HS-5 (cell line): ENCODE data around the gene LTBP1.
"Not testable (repeated sequence)": the region's sequence is repeated elsewhere in the genome, so short reads cannot be mapped to it uniquely, and the experiment has no call there.

Experiments
- DNase-seq: peaks from one replicate; pipeline ENCODE4 v3.0.0-alpha.2; 2012; ENCODE audit warnings: low read depth

The LTBP1 gene

DNA sequence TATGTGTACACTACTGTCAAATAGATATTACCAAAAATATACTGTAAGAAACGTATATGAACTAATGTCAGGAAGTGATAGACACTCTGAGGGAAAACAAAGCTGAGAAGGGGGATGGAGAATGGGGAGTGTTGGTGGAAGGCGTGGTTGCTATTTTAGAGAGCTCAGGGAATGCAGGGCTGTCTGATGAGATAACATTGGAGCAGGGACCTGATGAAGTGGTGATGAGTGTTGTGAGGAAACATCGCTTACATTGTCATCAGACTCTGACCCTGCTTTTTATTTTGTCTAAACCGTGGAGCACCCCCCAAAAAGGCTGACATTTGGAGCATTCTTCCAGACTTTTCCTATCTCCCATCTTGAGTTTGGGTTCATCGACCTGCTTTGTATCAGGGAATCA, 194.7 kb downstream of the LTBP1 start:
- no peak for DNase-seq

DNA sequence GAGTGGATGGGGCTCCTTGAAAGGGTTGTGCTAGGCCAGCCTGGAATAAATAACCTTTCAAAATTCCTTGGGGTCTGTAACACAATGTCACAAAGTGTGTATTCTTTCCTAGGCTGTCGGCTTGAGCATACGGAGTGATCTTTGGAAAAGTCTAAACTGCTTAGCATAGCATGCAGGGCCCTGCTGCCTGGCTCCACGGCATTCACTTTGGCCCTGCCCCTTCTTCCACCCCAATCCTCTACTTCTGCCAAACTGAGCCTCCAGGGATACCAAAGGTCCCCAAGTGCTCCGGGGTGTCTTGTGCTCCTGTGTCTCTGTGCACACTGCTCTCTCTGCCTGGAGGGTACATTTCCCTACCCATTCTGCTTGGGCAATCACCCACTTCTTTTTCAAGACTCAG, 196.1 kb downstream of the LTBP1 start:
- DNase-seq, result no peak

DNA sequence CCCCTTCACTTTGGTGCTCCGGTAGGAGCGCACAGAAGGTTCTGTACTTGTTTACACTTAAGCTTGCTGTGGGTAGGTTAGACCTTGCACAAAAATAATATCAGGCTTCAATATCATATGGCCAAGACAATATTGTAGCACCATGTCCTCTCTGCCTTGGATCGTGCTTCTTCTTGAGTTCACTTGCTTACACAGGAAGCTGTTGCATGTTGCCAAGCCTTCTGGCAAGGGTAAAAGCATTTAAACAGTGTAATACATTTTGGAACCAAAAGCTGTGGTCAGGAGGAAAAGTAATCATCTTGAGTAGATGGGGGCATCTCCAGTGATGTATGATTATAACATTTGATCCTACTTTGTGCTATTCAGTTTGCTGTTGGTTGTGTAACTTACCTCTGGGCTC, 197.5 kb downstream of the LTBP1 start:
- DNase-seq, result no peak

DNA sequence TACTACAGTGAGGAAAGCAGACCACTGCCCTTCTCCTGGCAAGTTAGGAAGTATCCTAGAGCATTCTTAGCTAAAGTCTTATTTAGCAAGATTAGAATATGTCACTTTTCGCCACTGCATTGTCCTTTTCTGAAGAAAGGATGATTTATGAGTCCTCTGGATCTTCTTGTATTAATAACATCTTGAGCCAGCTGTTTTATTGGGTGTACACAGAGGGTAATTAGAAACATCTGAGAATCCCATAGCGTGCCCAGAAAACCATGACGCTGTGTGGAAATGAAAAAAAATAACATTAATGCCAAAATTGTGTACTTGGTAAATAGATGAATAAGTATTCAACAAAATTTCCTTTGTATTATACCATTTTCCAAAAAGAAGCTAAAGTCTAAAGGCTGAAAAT, 198.7 kb downstream of the LTBP1 start:
- no peak for DNase-seq

DNA sequence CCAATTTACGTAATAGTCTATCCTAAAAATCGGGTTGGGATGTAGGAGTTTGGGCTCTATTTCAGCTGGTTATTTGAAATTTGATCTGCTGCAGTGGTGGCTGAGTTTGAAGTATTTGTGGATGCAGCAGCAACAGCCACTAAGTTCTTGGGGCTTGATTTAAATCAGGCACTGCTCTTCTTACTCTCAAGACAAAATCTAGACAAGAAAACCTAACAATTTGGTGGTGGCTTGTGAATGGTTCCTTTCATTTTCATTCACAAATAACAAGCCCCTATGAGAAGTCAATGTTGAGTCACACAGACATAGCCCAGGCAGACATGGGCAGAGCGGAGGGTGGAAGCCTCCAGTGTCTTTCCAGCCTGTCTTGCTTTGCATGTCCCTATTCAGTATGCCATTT, 199.3 kb downstream of the LTBP1 start:
- DNase-seq, result no peak

DNA sequence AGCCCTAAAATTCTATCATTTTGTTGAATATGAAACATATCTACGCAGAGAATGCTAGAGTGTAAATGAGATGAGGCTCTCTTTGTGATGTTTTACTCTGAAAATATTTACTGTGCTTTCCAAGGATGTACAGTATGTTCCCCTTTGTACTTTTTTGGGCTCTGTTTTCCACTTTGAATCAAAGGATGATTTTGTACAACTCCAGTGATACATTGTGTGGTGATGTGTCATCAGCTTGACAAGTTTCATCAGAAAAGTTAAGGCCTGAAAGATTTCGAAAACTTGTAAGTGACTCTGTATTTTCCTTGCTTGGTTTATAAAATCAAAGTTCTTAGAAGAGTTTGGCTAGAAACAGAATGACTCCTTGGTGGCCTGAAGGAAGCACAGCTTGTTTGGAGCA, 206.3 kb downstream of the LTBP1 start:
- DNase-seq, result no peak

DNA sequence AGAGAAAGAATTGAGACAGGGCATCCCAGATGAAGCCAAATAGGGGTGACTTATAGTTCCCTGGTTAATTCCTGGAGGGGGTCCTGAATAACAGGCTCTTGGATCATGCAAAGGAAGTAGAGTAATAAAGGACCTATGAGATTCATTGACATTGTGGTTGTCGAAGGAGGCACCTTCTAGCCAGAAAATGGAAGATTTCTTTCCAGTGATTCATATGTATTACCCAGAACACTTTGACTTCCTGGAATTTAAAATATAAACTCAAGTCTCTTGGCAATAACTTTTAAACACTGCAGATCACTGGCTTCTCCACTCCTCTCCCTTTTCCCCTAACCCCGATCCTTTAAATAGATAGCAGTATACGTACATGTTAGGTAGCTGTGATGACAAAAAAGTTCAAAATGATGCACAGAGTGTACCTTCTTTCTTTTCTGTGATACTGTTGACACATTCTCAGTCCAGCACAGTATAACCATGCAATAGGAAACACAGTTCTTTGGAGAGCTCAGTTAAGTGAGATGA, 211.8 kb downstream of the LTBP1 start:
- peak; percentile 76 for DNase-seq

DNA sequence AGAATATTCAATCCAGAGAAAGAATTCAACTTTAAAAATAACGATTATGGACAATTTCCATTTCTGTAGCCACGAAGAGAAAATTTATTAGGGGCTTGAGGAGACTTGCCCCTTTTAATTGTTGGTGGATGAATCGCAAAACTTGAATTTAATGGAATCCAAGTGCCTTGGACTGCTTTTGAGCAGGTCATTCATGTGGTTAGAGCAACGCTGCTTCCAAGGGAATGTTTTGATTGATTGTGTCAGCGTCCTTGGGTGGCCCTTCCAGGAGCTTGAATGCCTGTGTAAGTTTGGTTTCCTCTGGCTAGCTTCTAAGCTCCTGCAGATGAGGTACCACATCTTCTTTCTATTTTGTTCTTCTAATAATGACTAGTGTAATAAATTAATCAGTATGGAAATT, 213.4 kb downstream of the LTBP1 start:
- DNase-seq, result no peak

DNA sequence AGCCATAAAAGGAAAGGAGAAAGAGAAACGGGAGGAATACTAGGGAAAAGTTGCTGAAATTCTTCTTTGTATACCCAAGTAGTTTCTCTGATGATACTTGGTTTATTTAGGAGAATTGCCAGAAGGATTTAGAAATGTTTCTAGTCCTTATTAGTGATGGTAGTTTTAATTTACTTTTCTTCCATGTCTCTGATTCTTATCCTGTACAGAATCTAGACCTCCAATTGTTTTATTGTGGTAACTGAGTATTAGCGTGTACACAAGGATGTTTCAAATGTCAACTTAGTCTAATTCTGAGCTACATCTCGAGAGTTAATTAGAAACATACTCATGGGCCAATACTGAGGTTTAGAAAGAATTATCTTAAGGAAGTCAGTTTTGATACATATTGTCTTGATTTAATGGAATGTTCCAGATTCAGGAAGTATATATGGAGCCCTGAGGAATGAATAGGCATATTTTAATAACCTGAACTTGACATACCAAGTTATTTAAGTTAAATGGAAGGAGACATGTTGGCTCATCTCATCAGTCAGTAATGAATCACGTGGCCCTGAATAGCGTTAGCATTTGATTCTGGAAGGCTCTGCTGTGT, 219.6 kb downstream of the LTBP1 start:
- peak; percentile 45 for DNase-seq

DNA sequence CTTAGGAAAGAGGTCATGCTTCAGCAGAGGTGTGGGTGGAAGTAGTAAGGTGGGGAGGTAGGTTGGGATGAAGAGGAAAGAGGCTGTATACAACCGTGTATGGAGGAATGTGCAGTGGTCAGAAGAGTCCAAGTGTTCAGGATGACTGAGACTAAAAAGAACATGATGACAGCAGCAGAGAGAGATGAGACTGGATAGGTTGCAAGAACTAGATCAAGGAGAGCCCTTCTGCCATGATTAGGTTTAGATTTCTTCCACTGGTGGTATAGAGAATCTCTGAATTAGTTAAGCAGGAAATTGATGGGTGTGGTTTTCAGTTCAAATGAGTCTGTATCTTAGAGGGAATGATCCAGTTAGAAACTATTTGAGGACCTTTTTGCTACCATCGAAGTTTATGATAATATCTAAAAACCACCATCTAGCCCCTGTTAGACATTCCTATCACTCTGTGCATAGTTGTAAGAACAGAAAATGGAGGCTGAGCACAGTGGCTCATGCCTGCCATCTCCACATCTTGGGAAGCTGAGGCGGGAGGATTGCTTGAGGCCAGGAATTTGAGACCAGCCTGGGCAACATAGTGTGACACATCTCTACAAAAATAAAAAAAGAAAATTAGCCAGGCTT, 221.0 kb downstream of the LTBP1 start:
- no peak for DNase-seq

DNA sequence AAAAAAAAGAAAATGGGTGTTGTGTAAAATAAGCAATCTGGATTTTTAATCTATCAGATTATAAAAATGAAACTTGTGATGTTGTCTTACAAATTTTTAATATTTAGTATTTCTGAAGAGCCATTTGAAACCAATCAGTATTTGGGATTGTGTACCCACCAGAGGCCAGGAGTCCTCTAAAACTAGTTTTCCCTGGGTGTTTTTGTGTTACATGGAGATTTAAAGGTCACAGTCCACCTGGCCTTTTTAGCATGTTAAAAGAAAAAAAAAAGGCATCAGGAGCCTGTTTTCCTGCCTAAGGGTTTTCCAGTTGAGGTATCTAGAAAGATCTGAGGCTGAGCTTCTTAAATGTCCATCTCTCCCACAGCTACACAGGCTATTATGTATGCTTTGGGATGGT, 221.7 kb downstream of the LTBP1 start:
- DNase-seq, result no peak

DNA sequence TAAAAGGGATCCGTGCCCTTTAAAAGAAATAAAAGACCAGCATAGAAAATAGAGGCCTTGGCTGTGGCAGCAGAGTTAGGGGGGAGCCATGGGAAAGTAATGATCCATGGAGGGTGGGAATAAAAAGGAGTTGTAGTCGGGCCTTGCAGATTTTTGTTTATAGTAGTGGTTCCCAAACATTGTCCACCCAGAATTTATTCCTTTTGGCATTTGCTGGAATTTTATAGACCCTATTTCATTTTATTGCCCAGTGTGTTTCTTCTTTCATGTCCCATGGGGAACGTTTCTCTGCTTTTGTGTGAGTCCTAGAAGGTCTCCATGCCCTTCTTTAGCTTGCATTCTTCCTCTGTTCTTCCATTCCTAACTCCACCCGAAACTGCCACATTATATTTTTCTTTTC, 222.2 kb downstream of the LTBP1 start:
- DNase-seq, result no peak

DNA sequence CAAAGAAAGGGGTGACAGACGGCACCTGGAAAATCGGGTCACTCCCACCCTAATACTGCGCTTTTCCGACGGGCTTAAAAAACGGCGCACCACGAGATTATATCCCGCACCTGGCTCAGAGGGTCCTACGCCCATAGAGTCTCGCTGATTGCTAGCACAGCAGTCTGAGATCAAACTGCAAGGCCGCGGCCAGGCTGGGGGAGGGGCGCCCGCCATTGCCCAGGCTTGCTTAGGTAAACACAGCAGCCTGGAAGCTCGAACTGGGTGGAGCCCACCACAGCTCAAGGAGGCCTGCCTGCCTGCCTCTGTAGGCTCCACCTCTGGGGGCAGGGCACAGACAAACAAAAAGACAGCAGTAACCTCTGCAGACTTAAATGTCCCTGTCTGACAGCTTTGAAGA, 223.5 kb downstream of the LTBP1 start:
- not testable (repeated sequence) for DNase-seq

DNA sequence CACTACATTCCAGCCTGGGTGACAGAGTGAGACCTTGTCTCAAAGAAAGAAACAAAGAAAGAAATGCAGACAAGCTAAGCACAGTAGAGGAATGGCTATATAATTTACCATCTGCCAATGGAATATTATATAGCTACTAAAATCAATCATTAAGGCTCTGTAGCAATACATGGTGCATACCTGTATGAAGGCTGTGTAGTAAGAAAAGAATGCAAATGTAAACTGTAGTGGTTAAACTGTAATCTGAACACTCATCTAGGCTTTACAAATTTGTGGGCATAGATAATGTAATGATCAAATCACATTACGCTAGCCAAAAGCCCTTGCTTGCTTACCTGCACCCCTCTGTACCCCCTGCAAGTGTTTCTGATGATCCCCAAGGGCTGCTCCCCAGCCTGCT, 230.9 kb downstream of the LTBP1 start:
- no peak for DNase-seq

DNA sequence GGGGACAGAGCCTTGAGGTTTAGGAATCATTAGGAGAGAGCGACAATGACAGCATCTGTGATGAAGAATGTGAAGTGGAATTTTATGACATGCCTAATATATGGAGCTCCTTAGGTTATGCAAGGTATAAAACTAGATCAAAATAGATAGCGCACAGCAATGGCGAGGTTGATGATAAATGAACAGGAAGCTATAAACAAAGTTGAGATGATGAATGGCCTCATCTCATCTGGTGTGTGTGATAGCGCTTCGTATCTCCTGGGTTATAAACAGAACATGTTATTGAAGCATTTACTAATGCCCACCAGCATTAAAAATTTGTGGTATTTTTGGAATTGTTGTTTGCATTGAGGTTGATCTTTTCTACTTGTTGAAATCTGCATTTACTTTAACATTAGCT, 231.5 kb downstream of the LTBP1 start:
- no peak for DNase-seq

DNA sequence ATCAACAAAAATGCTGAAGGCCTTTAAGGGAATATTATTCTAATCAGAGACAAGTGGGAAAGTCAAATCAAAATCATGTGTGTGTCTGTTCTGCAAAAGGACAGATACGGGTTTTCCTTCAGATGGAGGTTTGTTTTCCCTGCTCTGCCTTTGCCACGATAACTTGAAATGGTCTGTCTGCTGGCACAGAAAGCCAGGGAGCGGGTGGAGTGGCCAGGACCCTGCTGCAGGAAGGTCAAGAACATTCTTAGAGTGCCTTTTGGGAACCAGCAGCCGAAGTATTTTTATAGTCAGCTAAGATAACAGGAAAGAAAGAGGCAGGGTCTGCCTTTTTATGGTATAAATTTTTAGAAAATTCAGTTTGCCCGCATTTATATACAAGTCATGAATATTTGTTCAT, 234.2 kb downstream of the LTBP1 start:
- DNase-seq, result no peak

DNA sequence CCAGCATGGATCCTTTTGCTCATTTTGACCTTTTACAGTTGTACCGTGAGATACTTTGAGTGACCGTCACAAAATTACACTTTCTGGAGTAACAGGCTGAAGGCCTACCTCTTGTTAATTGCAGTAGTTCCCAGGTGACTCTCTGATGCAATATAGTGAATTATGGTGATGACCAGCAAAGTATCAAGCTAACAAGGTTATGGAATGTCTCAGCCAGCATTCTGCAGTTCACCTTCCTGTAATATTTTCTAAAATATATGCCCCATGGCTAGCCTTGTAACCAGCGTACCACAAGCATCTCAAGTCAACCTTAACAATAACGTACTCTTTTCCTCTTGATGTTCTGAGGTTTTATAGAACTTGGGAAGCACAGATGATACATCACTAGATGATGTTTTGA, 234.7 kb downstream of the LTBP1 start:
- DNase-seq, result no peak

DNA sequence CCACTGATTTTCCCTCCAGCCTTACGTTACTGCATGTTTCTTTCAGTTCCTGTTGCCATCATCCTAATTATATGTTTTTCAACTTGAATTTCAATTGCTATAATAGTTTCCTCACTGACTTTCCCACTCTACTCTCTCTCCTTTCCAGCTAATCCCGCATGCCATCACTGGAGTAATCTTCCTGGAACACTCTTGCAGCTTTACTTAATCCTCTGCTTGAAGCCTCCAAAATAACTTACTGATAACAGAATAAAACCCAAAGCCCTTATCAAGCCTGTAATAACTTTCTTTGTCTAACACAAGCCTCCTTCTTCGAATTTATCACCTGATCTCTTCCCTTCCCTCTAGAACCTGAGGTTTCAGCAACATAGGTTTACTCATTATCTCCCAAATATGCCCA, 237.3 kb downstream of the LTBP1 start:
- no peak for DNase-seq

DNA sequence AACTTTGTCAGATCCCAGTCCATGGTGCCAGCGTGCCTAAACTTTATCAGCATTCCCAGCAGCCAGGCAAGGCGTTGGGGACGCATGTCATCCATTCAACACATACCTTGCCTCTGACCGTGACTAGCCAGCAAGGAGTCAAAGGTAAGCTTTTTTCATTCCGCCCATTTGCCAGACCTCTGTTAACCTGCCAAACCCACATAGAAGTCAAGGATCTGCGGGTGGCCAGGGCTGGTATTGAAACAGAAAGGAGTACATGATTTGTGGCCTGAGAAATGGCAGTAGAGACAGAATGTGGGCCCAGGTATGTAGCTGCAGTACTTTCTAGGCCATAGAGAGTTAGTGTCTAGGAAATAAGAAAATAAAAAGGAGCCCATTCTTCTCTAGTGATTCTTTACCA, 240.2 kb downstream of the LTBP1 start:
- DNase-seq, result no peak

DNA sequence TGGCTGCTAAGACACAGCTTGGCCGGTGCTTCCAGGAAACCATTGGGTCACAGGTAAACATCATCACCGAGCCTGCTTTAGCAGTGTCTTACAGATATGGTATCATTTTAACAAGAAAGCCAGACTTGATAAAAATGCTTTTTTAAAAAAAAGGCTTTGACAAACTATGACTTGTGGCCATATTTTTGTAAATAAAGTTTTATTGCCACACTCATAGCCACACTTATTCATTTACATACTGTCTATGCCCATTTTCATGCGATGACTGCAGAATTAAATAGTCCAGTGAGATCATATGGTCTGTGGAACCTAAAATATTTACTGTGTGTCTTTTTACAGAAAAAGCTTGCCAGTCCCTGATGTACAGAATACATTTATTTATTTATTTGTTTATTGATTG, 242.0 kb downstream of the LTBP1 start:
- DNase-seq, result no peak

DNA sequence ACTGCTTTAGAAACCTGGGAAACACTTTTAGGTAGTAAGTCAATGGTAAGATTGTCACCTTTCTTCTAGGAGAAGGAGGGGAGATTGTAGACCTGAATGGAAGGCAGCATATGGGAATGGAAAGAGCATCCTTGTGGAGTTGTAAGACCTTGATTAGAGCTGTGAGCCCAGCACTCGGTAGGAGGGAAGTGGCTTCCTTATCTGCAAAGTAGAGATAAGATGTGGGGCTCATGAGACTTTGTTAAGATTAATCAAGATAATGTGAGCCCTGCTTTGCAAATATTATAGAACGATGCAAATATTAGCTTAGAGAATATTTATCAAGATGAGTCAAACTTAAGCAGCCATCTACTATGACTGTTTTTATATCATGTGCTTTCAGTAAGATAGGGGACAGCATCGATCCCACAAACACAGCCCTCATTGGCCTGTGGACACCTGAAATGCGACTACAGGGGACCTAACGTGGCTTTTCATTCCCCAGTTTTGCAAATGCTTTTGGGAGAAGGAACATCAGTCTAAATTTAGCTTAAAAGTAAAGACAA, 243.7 kb downstream of the LTBP1 start:
- DNase-seq, result no peak

DNA sequence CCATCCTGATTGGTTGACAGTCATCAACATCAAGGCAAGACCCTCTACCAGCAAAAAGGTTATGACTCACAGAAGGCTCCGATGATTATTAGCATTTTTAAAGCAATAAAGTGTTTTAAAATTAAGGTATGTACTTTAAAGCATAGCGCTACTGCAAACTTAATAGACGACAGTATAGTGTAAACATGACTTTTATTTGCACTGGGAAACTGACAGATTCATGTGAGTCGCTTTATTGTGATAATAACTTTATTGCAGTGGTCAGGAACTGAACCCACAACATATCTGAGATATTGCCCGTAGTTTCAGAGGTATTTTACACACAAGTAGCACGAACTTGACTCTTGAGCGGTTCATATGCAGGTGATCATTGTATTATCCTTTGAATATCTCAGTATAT, 249.1 kb downstream of the LTBP1 start:
- DNase-seq, result no peak

DNA sequence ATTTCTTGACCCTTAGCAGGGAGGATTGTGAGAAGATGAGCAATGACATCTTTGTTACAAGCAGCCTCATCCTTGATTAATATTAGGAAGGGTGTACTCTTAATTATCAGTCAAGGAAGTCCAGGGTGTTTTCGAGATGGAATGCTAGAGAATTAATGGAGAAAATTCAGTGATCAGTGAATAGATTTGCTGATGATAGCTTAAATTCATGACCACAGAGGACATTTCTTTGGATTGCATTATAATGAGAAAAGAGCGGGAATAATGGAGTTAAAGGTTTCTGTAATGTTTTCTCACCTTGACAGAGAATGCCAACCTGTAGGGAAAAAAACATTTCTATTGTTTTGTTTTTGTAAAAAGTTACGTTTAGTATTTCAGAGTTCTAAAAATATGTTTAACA, 249.9 kb downstream of the LTBP1 start:
- no peak for DNase-seq
